Right forelimb (tissue), 1 donor: Measurements from ENCODE around the gene HDAC8.
"Not testable (repeated sequence)": the region's sequence is repeated elsewhere in the genome, so short reads cannot be mapped to it uniquely, and the experiment has no call there.

ENCODE experiments used
- DNase-seq: peaks from one replicate; pipeline ENCODE4 v3.0.0-alpha.2; 2018

HDAC8 gene

DNA sequence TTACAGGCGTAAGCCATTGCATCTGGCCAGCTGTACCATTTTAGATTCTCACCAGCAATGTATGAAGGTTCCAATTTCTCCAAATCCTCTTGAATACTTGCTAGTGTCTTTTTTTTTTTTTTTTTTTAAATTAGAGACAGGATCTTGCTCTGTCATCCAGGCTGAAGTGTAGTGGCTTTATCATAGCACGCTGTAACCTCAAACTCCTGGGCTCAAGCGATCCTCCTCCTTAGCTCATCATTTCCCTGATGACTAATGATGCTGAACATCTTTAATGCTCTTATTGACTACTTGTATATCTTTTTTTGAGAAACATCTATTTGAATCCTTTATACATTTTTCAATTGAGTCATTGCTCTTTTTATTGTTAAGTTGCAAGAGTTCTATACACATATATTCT, 40.3 kb downstream of the HDAC8 start:
- DNase-seq = no peak

DNA sequence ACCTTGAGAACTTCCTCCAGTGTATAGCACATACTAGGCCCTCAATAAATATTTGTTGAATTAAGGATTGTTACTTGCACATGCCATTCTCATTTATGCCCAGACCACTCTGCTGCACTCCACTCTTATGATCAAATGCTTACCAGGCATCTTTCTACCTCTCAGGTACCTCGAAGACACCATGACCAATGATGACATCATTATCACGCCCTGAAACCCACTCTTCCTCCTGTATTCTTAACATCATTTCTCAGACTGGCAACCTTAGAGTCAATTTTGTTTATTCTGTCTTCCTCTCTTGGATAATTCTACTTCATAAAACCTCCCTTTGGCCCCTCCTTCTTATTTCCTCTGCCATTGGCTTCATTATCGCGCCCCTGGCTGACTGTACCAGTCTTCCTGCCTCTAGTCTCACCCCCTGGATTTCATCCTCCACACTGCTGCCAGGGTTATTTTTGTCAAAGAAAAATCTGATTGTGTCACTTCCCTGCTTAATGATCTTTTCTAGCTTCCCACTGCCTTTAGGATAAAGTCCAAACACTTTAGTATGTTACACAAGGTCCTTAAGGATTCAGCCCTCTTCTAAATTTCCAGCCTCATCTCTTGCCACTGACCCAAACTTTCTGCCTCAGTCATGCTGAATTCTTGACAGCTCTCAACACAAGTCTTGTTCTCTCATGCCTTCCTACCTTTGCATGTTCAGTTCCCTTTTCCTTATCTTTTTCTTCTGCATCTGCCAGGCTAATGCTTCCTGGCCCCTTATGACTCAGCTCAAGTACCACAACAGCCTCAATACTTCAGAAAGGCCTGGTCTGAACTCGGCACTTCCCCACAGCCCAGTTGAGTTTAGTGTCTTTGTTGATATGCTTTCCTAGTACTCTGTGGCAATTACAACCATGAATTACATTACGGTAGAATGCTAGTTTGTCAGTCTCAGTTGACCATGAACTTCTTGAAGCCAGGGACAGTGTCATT, 45.8 kb downstream of the HDAC8 start:
- DNase-seq = no peak

DNA sequence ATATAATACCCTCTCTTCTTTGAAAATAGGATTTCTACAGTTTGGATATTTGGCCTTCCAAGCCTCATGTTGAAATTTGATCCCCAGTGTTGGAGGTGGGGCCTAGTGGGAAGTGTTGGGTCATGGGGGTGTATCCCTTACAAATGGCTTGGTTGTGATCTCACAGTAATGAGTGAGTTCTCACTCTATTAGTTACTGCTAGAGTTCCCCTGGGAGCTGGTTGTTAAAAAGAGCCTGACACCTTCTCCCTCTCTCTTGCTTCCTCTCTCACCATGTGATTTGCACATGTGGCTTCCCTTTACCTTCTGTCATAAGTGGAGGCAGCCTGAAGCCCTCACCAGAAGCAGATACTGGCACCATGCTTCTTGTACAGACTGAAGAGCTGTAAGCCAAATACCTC, 73.9 kb downstream of the HDAC8 start:
- no peak for DNase-seq

DNA sequence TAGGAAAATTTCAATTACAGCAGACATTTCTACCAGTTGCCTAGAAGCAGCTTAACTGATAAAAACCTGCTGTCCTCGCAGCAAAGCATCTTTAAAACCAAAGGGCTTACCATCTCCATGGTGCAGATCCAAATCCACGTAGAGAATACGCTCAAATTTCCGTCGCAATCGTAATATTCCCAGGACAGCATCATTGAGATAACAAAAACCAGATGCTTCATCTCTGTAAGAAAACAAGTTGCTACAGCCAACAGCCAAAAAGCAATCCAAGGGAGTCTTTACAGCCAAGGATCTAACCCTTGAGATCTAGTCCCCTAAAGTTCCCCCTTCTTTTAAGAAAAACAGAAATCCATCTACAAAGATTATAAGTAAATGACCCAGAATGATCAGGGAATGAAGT, 77.6 kb downstream of the HDAC8 start:
- no peak for DNase-seq

DNA sequence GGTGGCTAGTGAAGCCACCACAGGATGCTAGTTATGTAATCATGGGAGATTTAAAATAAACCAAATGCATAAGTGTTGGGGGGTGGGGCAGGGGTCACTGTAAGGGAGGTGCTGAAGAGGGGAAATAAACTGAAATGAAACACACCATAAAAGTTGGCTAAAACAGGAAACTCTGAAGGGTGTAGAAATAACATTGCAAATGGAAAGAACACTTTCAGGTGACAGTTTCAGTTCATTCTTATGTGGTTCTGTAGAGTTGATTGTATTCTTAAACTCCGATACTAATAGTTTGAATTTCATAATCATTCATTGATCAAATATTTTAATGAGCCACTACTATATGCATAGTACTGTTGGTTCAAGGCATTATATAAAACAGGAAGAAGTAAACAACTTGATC, 80.1 kb downstream of the HDAC8 start:
- DNase-seq = no peak

DNA sequence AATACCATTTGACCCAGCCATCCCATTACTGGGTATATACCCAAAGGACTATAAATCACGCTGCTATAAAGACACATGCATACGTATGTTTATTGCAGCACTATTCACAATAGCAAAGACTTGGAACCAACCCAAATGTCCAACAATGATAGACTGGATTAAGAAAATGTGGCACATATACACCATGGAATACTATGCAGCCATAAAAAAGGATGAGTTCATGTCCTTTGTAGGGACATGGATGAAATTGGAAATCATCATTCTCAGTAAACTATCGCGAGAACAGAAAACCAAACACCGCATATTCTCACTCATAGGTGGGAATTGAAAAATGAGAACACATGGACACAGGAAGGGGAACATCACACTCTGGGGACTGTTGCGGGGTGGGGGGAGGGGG, 82.4 kb downstream of the HDAC8 start:
- not testable (repeated sequence) for DNase-seq

DNA sequence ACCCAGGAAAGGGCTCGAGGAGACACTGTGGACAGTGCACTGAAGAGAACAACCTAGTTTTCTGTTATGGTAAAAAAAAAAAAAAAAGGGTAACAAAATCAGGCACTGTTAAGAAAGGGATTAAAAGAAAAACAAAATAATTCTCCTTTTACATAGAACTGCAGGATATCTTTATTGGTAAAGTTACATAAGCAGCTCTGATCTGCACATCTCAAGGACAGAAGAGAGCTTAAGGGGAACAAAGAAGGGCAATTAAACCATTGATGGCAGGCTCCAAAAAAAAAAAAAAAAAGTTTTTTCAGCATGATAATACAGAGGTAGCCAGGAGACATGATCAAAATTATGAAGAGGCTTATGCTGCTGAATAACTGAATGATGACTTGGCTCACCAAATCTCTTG, 85.0 kb downstream of the HDAC8 start:
- no peak for DNase-seq

DNA sequence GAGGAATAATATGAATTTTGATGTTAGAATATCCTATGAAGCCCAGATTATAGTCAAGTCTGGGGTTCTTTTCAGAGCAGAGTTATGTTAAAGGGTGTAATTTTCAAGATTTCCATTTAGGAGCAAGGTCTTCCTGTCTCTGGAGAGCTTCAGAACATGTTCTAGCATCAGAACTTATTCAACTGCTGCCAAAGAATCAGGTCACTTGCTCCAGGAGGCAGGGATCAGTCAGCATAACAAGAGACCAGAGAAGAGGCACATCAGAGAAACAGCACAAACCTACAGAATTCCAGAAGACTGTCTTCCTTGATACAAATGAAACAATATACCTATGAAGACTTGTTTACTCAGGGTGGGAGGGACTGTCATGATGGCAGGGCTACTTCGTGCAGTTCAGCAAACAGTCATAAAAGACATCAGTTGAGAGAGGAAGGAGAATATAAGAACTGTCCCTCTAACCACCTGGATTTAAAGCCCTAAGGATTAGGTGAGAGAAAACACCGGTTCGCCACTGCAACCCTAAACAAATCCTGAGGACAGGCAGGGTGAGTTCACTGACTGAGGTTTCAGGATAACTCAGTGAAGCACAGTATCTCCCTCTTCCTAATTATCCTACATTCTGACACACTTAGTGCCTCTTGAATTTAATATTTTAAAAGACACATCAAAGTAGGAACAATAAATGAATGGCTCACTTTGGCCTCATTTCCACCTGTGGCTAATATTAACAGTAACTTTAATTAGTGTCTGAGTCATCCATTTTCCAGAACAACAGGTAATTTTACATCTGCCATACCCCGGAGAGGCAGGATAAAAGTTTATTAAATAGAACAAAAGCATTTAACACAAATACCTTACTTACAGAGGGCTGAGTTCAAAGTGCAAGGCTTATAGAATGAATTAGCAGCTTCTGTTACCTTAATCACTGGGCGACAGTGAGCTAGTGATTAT, 93.0 kb downstream of the HDAC8 start:
- no peak for DNase-seq

DNA sequence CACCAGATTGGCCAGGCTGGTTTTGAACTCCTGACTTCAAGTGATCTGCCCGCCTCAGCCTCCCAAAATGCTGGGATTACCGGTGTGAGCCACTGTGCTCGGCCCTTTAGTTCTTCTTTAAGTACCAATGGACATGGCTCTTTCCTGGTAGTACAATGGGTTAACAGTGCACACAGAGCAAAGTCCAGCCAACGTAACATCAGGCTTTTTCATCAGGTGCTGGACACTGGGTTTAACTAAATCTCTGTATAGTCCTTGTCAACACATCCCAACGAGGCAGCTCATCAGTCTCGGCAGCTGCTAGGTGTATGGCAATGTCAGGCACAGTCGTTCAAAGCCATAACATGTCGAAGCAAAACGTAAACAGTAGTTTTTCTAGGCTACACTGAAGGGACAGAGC, 93.8 kb downstream of the HDAC8 start:
- no peak for DNase-seq

DNA sequence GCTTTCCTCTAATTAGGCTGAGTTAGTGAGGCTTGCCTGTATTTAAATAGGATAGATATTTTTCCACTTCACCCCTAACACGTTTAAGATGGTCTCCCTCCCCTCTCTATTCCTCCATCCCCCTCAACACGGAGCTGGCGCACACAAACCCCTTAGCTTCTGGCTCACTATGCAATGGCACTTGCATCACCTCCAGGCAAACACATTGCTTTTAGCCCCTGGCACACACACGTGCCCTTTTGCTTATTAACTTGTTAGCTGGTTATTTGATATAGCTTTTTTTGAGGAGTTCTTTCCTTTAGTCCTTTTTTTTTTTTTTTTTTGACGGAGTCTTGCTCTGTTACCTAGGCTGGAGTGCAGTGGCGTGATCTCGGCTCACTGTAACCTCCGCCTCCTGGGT, 94.3 kb downstream of the HDAC8 start:
- DNase-seq = no peak

DNA sequence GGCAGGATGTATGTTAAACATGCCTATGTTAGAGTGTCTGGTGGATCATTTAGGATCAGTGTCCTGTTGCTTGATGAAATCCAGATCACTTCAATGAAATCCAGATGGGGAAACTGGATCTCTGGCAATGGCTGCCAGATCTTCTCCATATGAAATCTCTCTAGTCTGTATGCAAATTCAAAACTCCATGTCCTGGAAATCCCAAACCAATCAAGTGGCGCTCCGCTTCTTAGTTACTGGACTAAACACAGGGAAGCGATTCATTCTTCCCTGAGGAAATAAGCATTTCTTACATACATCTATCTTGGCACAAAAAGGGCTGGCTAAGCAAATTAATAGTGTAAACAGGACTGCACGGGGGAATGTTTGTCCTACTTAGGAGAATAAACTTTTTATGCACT, 94.9 kb downstream of the HDAC8 start:
- DNase-seq = no peak

DNA sequence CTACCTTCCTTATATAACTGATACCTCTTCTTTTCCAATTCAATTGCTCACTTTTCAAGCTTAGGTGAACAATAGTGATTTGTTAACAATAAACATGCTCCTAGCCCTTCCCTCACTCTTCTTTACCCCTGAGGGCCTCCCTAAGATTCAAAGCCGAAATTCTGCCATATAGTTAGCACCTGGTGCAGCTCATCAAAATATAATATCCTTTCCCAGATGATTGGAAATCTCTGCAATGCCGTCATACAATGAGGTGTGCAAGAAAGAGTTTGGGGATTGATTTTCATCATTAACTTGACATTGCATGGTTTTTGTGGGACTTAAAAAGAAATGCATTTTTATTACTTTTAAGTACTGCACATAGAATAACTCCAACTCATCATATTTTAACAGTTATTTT, 95.3 kb downstream of the HDAC8 start:
- no peak for DNase-seq

DNA sequence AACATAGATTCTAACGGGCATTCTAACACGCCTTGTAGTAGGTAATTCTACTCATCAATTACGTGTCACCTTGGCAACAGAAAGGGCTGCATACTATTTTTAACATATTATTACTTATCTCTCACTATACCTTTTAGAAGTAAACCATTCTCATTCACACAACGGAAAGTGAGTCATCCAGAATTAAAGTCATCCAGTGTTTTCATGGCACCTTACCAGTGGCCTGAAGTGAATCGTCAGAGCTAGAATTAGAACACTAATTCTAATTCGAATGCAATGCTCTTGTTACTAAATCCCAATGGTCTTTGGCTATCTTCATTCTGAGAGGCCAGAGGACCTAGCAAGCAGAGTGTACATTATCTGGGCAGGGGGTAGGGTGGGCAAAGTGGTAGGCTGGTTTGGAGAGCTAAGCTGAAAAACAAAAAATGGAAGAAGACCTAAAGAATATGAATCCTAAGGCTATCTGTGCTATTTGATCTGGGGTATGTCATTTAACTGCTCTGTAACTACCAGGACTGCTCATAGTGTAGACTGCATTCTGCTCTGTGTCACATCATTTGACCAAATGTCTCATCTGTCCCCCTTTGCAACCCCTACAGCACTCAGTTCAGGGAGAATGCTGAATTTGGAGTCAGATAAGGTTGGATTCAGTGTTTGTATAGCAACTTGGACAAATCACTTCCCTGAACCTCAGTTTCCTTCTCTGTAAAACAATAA, 96.5 kb downstream of the HDAC8 start:
- no peak for DNase-seq

DNA sequence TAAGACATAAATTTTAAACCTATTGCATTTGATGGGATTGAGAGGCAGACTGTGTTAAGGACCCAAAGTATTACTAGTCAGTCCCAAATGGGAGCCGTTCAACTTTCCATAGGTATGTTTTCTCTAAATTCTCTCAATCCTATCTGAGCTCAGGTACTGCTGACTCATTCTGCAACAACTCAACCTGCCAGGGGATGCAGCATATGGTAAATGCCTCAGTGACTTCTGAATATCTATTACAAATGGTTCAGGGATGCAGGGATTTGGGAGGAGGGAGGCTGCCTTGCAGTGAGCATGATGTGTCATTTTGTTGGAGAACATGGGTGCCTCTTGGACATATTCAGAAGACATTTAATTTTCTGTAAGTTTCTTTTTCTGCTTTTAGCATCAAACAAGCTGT, 97.3 kb downstream of the HDAC8 start:
- DNase-seq = no peak

DNA sequence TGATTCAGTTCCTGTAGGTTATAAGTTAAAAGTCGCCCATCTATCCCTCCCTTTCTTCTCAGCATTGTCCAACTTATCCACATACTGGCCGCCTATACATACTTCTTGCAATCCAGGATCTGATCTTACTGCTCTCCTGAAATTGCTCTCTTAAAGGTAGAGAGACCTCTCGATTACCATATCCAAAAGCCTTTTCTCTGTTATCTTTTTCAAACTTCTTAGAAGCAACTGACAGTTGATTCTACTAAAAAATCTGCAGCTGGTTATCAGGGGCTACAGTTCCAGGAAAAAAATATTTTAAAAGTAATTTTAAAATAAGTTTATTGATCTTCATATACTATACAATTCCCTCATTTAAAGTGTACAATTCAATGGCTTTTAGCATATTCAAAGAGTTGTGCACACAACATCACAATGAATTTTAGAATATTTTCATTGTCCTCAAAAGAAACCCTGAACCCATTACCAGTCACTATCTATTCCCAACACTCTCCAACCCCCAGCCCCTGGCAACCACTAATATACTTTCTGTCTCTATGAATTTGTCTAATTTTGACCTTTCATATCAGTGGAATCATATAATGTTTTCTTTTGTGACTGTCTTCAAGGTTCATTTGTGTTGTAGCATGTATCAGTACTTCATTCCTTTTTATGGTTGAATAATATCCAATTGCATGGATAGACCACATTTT, 102.0 kb downstream of the HDAC8 start:
- no peak for DNase-seq

DNA sequence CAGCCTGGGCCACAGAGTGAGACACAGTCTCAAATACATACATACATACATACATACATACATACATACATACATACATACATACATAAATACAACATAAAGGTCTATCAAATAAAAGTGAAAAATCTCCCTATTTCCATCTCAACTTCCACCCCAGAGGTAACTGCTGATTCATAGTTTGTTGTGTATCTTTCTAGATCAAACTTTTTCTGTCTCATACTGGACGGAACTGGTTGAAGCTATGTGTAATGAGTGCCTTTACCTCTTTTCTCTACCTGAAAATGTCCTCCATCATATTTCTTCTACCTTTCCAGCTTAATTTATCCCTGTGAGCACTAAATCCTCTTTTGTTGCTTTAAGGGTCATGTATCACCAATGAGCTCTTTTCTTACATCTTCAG, 102.5 kb downstream of the HDAC8 start:
- DNase-seq = no peak

DNA sequence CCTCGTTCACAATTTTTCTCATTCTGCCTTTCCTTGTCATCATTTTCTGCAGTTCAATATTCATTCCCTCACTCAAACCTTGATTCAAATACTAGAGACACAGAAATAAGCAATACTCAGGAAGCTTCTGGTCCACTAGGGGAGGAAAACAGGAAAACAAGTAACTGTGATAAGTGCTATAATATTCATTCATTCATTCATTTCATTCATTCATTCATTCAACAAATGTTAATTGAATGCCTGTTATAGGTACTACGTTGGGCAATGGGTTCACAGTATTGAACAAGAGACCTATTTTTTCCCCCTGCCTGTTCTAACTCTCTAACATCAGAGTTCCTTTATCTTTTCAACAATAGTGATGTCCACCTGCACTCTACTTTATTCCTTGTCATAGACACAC, 104.0 kb downstream of the HDAC8 start:
- DNase-seq = no peak

DNA sequence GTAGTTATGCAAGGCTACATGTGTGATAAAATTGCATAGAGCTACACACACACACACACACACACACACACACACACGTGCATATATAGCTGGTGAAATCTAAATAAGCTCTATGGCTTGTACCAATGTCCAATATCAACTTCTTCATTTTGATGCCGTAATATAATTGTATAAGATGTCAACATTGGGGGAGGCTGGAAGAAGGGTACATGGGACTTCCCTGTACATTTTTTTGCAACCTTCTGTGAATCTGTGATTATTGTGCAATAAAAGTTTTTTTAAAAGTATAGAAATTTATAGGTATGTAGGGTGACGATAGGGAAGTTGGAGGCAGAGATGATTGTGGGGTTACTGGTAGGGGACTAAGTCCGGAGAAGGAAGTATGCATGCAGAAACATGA, 105.5 kb downstream of the HDAC8 start:
- DNase-seq = no peak

DNA sequence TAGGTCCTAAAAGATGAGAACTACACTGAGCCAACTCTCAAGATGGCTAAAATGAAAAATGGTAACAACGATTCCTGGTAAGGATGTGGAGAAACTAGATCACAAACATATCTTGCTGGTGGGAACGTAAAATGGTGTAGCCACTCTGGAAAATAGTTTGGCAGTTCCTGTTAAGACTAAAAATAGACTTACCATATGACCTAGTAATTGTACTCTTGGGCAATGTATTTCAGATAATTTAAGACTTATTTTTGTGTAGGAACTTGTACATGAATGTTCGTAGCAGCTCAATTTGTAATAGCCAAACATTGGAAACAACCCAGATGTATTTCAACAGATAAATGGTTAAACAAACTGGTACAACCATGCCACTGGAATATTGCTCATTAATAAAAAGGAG, 106.2 kb downstream of the HDAC8 start:
- no peak for DNase-seq

DNA sequence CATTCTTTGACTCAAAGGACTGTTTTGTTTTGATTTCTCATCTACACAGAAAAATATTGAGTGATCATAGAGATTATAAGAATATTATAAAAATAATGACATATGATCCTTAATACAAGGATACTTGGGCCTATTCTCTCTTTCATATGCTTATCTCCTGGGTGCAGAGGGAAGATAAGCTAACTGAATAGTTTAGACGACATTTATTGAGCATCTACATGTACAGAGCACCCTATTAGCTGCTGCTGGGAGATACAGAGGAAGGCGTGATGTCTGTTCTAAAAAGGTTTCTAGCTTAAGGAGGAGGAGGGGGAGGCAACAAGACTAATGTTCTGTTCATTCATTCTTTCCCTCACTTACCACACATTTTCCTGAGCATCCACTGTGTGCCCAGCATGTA, 106.8 kb downstream of the HDAC8 start:
- DNase-seq = no peak

DNA sequence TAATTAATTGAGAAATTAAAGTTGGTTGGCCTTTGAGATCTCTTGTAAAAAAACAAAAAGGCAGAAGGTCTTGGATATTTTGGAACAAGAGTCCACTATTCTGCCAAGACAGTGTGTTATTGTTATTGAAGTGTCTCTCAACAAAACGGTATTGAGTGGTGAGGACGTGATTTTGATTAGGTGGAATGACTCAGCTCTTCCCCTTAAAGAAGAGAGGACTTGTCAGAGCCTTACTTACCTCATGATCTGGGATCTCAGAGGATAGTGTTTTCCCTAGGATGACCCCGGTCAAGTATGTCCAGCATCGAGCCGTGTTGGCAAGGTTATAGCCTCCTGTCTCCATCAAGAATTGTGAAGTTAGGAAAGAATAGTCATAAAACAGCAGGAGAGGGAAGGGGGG, 110.9 kb downstream of the HDAC8 start:
- DNase-seq = no peak

DNA sequence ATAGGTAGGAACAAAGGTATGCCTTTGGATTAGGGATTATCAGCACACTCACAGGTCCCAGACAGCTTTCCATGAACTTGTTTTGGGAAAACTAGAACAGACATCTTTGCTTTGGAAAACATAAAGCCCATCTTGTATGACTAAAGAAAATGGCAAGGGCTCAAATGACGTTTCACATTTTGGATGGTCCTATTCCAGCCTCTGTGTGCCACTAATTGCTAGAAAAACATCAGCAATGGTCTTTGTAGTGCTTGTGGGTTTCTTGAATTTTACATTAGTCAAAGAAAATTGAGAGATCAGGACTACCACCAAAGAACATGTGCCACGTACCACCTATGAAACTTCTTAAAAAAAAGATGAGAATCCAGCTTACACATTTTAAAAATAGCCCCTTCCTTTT, 111.4 kb downstream of the HDAC8 start:
- no peak for DNase-seq

DNA sequence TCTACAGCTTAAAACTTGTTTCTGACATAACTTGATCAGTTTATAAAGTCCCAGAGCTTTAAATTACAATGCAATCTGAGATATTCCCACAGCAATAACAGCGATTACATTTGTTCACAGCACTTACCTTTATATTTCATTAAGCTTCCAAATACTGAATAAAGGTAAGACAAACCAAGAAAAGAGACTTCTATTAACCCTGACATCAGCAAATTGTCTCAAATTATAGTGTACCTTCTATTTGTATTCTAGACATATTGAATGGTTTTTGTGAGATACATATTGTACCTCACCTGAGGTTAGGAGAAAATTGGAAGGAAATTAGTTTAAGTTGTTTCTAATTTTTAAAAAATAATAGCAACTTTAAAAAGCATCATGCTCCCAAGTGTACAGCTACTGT, 111.9 kb downstream of the HDAC8 start:
- DNase-seq = no peak
